Endodermal cell (in vitro differentiated cells): ENCODE measurements around the gene ISOC2. TPM values are rescaled to one million over a fixed set of nuclear protein-coding genes. Genes with fewer than 3 reads are reported as not detected.

Experiments
- DNase-seq: peaks from one replicate; pipeline ENCODE4 v3.0.0-alpha.2; 2017
- H3K27ac ChIP-seq: 2 replicates; pipeline ENCODE4 v1.5.1; 2013; ENCODE audit warnings: mild to moderate bottlenecking, low read depth, low read length, moderate library complexity
- H3K27me3 ChIP-seq: 2 replicates; pipeline ENCODE4 v1.6.1; 2013; ENCODE audit warnings: mild to moderate bottlenecking, low read length, moderate library complexity; ENCODE audit not compliant: insufficient read depth, control insufficient read depth, poor library complexity, severe bottlenecking
- H3K36me3 ChIP-seq: 2 replicates; pipeline ENCODE4 v1.7.0; 2013; ENCODE audit warnings: mild to moderate bottlenecking, low read length, moderate library complexity; ENCODE audit not compliant: control insufficient read depth, insufficient read depth
- H3K4me1 ChIP-seq: one replicate; pipeline ENCODE4 v1.7.0; 2013; ENCODE audit warnings: low read length; ENCODE audit not compliant: control insufficient read depth, insufficient read depth
- H3K4me3 ChIP-seq: 2 replicates; pipeline ENCODE4 v1.5.1; 2013; ENCODE audit warnings: mild to moderate bottlenecking, low read length, moderate library complexity
- H3K9ac ChIP-seq: 2 replicates; pipeline ENCODE4 v1.6.1; 2013; ENCODE audit warnings: mild to moderate bottlenecking, low read length, moderate library complexity; ENCODE audit not compliant: poor library complexity, severe bottlenecking; ENCODE audit errors: extremely low read depth
- H3K9me3 ChIP-seq: 2 replicates; pipeline ENCODE4 v1.6.1; 2013; ENCODE audit warnings: mild to moderate bottlenecking, low read length, moderate library complexity; ENCODE audit not compliant: control insufficient read depth
- H3K27ac Mint-ChIP-seq: 2 replicates; pipeline ENCODE4 v1.8.0; 2020; ENCODE audit warnings: mixed read lengths
- H3K27me3 Mint-ChIP-seq: 2 replicates; pipeline ENCODE4 v1.8.0; 2021; ENCODE audit warnings: mild to moderate bottlenecking, mixed read lengths; ENCODE audit not compliant: insufficient read depth
- H3K36me3 Mint-ChIP-seq: 2 replicates; pipeline ENCODE4 v1.8.0; 2020; ENCODE audit warnings: low read depth, mixed read lengths
- H3K4me1 Mint-ChIP-seq: 2 replicates; pipeline ENCODE4 v1.8.0; 2020; ENCODE audit warnings: mixed read lengths
- H3K4me3 Mint-ChIP-seq: 2 replicates; pipeline ENCODE4 v1.8.0; 2020; ENCODE audit warnings: mild to moderate bottlenecking, moderate library complexity, mixed read lengths
- H3K9me3 Mint-ChIP-seq: 2 replicates; pipeline ENCODE4 v1.8.0; 2020; ENCODE audit warnings: mild to moderate bottlenecking, mixed read lengths
- WGBS, 2 experiments: methylation state at CpG; one replicate each; pipeline versions ENCODE4 v1.1.5 to v1.1.7; 2013; ENCODE audit warnings: missing lambda C conversion rate in 2 of 2, mixed read lengths in 1 of 2; ENCODE audit not compliant: insufficient coverage in 1 of 2, insufficient read length in 1 of 2; 5-methylcytosine and 5-hydroxymethylcytosine counted together
- total RNA-seq, 2 donors: library from RNA; stranded (reverse); fragmentation: NEBNext Ultra II Directional in 1 of 2; extraction: Animal tissue kit (Norgen Biotek cat#: 25700) in 1 of 2; gene quantifications; 2 replicates in 1 of 2; 3 replicates in 1 of 2; pipeline ENCODE4 v1.2.1, GENCODE V29; 2021
- TF ChIP-seq, protein P1 (sequence below): fragments of 200-600 bp; sonication (generic); conservative IDR thresholded peaks from 2 replicates; pipeline ENCODE4 v1.5.0; 2021; ENCODE audit warnings: antibody characterized with exemption, mild to moderate bottlenecking

ISOC2 gene
- total RNA-seq, 2 donors from 2014 or later = 35.9 to 39.2 TPM

DNA sequence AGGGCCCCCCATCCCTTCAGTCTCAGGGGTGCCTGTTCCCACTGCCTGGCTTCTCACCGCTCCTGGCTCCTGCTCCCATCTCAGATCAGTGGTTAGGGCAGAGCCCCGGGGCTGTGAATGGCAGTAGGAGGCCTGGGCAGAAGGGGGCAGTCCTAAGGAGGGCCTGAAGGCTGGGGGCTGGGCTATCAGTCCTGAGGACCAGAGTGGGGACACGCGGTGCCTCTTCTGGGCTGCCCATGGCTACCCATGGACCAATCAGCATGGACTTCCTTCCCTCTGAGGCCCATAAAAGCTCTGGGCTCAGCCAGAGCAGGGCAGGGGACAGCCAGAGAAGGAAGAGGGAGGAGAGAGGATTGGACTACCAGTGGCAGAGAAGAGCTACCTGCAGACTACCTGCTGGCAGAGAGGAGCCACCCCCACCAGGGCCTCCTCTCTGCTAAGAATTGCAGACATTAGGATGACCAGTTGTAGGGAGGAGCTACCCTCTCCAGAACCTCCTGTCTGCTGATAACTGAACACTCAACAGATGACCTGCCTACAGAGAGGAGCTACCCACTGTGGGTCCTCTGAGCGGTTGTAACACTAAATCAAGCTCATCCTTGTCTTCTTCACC is 41.7 kb downstream of the ISOC2 start:
- DNase-seq = peak; percentile 38
- Histone ChIP-seq H3K4me3 (no peak overlapping the region), H3K4me1 (no peaks in the 10 kb centered on the region), H3K36me3 (no peaks in the 10 kb centered on the region), H3K27me3 (peaks cover 4% of the 10 kb centered on the region), H3K9ac (no peak overlapping the region), H3K9me3 (no peaks in the 10 kb centered on the region), H3K27ac (no peak overlapping the region)
- peaks cover 43% of the 10 kb centered on the region for H3K27me3 Mint-ChIP-seq
- no peak overlapping the region for H3K4me3 Mint-ChIP-seq
- TF ChIP-seq, protein P1, sequence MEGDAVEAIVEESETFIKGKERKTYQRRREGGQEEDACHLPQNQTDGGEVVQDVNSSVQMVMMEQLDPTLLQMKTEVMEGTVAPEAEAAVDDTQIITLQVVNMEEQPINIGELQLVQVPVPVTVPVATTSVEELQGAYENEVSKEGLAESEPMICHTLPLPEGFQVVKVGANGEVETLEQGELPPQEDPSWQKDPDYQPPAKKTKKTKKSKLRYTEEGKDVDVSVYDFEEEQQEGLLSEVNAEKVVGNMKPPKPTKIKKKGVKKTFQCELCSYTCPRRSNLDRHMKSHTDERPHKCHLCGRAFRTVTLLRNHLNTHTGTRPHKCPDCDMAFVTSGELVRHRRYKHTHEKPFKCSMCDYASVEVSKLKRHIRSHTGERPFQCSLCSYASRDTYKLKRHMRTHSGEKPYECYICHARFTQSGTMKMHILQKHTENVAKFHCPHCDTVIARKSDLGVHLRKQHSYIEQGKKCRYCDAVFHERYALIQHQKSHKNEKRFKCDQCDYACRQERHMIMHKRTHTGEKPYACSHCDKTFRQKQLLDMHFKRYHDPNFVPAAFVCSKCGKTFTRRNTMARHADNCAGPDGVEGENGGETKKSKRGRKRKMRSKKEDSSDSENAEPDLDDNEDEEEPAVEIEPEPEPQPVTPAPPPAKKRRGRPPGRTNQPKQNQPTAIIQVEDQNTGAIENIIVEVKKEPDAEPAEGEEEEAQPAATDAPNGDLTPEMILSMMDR = no peak
- WGBS, 2 experiments = 74% methylated on average over 5 of the region's 5 CpGs; no CpG with 5 or more reads in 1 of the 2 experiments
- no peak overlapping the region for H3K27ac Mint-ChIP-seq
- H3K9me3 Mint-ChIP-seq = peaks cover 11% of the 10 kb centered on the region
- no peaks in the 10 kb centered on the region for H3K4me1 Mint-ChIP-seq
- H3K36me3 Mint-ChIP-seq = no peaks in the 10 kb centered on the region

DNA sequence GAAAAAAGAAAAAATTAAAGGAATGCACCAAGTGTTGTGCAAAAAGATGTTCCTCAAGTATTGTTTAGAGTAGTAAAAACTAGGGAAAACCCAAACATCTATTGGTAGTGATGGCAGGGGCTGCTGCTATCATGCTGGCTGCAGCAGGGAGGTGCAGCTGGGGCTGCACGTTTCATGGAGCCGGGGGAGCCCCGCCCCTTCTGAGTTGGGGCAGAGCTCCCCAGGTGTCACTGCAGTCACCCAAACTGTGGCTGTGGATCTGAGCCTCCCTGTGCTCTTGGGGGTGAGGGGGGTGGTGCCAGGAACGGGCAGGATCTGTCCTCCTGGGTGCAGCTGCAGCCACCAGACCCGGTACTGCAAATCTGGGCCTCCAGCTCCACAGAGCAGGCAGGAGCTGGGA is 42.3 kb downstream of the ISOC2 start:
- H3K9me3 ChIP-seq = no peaks in the 10 kb centered on the region
- WGBS, 2 experiments = 60 to 78% methylated on average over 1 to 5 of the region's 5 CpGs
- H3K27me3 Mint-ChIP-seq = peaks cover 42% of the 10 kb centered on the region
- H3K36me3 ChIP-seq = no peaks in the 10 kb centered on the region
- no peaks in the 10 kb centered on the region for H3K36me3 Mint-ChIP-seq
- no peak overlapping the region for H3K4me3 Mint-ChIP-seq
- no peak overlapping the region for H3K9ac ChIP-seq
- H3K4me3 ChIP-seq = no peak overlapping the region
- TF ChIP-seq, protein P1 = no peak
- no peak overlapping the region for H3K27ac Mint-ChIP-seq
- no peak overlapping the region for H3K27ac ChIP-seq
- H3K9me3 Mint-ChIP-seq = peaks cover 11% of the 10 kb centered on the region
- DNase-seq = peak; percentile 31
- H3K4me1 ChIP-seq = no peaks in the 10 kb centered on the region
- H3K4me1 Mint-ChIP-seq = no peaks in the 10 kb centered on the region
- no peaks in the 10 kb centered on the region for H3K27me3 ChIP-seq

DNA sequence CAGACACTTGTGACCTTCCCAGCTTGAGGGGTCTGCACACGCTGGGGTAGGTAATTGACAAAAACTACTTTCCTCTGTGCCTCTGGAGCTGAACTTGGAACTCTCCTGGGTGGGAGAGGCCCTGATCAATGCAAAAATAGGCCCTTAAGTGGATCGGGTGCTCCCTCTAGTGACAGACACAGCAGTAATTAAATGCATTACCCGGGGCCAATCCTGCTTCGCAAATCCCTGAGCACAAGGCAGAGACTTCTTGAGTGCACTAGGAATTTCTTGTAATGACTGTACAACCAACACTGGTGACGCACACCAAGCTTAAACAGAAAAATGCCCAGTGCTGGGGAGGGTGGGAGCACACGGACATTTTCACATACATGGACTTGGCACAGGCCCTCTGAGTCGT is 43.3 kb downstream of the ISOC2 start:
- no peaks in the 10 kb centered on the region for H3K27me3 ChIP-seq
- Mint-ChIP-seq H3K27me3 (peaks cover 38% of the 10 kb centered on the region), H3K27ac (no peak overlapping the region), H3K9me3 (peaks cover 11% of the 10 kb centered on the region), H3K36me3 (no peaks in the 10 kb centered on the region), H3K4me1 (no peaks in the 10 kb centered on the region), H3K4me3 (no peak overlapping the region)
- DNase-seq = peak; percentile 89
- no peak overlapping the region for H3K27ac ChIP-seq
- WGBS, 2 experiments = 24 to 25% methylated on average over 7 of the region's 7 CpGs
- no peaks in the 10 kb centered on the region for H3K4me1 ChIP-seq
- TF ChIP-seq, protein P1 = peak; percentile 86
- no peak overlapping the region for H3K9ac ChIP-seq
- H3K4me3 ChIP-seq = no peak overlapping the region
- no peaks in the 10 kb centered on the region for H3K36me3 ChIP-seq
- no peaks in the 10 kb centered on the region for H3K9me3 ChIP-seq
